GM12878 (cell line): ENCODE data around the gene TESPA1. TPM values are rescaled to one million over a fixed set of nuclear protein-coding genes. Genes with fewer than 3 reads are reported as not detected.
A peak's percentile ranks its signal among the peaks of the same experiment; 100 is the strongest.

Experiments used
- ATAC-seq: fragments of 200-7000 bp; cut with Tn5 transposase; 3 replicates; pipeline ENCODE4 v1.9.1; 2020; ENCODE audit warnings: mild to moderate bottlenecking, moderate library complexity
- BruUV-seq: library from RNA; stranded (reverse); fragments of 400-500 nt; replicated peaks from 2 replicates; lab custom pipeline; 2021; lab: Mats Ljungman, UMichigan
- CTCF ChIA-PET: fragments of 300-600 bp; sonication (Branson Sonifier 250); formaldehyde crosslinking; extraction: SDS; loops from one replicate; lab custom pipeline; 2021; ENCODE audit warnings: inconsistent platforms; lab: Yijun Ruan, JAX
- POLR2A ChIA-PET: fragments of 350-600 bp; formaldehyde crosslinking; extraction: SDS; loops from one replicate; lab custom pipeline; 2021; ENCODE audit warnings: inconsistent platforms; lab: Charles Lee
- RAD21 ChIA-PET: fragments of 300-600 bp; sonication (Branson Sonifier 250); formaldehyde crosslinking; loops from one replicate; lab custom pipeline; 2023; ENCODE audit warnings: antibody characterized with exemption; ENCODE audit not compliant: unreplicated experiment; lab: Charles Lee
- SMC1A ChIA-PET: fragments of 300-600 bp; sonication (Branson Sonifier 250); formaldehyde crosslinking; loops from one replicate; lab custom pipeline; 2023; ENCODE audit not compliant: unreplicated experiment, uncharacterized antibody; lab: Charles Lee
- DNase-seq: peaks from one replicate; pipeline ENCODE4 v3.0.0-alpha.2; 2011; ENCODE audit warnings: low read depth, low spot score
- FAIRE-seq: peaks from 3 replicates; lab custom pipeline; 2011; peaks lifted over from hg19 to GRCh38; lab: Jason Lieb, UNC
- H2AFZ ChIP-seq: 2 replicates; pipeline ENCODE4 v1.6.0; 2011; ENCODE audit warnings: low read depth, low read length, control low read depth; ENCODE audit not compliant: control insufficient read depth
- H3K27ac ChIP-seq: 2 replicates; pipeline ENCODE4 v1.5.1; 2011; ENCODE audit warnings: control low read depth; ENCODE audit not compliant: control insufficient read depth, insufficient read depth
- H3K27me3 ChIP-seq, 2 experiments: replicated peaks in 1 of 2; 2 replicates each; pipeline versions ENCODE4 v1.6.0 to v1.6.1; 2011; ENCODE audit warnings: low read length in 1 of 2; ENCODE audit not compliant: control insufficient read depth in 2 of 2, insufficient read depth in 2 of 2
- H3K36me3 ChIP-seq, 2 experiments: 2 replicates each; pipeline ENCODE4 v1.5.1; 2011; ENCODE audit warnings: low read length in 1 of 2; ENCODE audit not compliant: control insufficient read depth in 2 of 2, insufficient read depth in 2 of 2
- H3K4me1 ChIP-seq: 2 replicates; pipeline ENCODE4 v1.6.1; 2011; ENCODE audit warnings: mild to moderate bottlenecking, low read length, moderate library complexity, mixed read lengths; ENCODE audit not compliant: control insufficient read depth, insufficient read depth
- H3K4me2 ChIP-seq: 2 replicates; pipeline ENCODE4 v1.6.0; 2011; ENCODE audit warnings: control low read depth; ENCODE audit not compliant: control insufficient read depth, insufficient read depth
- H3K4me3 ChIP-seq: fragments of 200-600 bp; sonication (generic); 2 replicates; pipeline ENCODE4 v1.5.1; 2016
- H3K79me2 ChIP-seq: 2 replicates; pipeline ENCODE4 v1.6.0; 2011; ENCODE audit warnings: low read length; ENCODE audit not compliant: control insufficient read depth, insufficient read depth
- H3K9ac ChIP-seq: 2 replicates; pipeline ENCODE4 v1.8.0; 2011; ENCODE audit warnings: low read length, control low read depth, mixed read lengths; ENCODE audit not compliant: control insufficient read depth, insufficient read depth
- H3K9me3 ChIP-seq: replicated peaks from 3 replicates; pipeline ENCODE4 v1.5.1; 2011; ENCODE audit warnings: mild to moderate bottlenecking, low read length; ENCODE audit not compliant: control insufficient read depth, insufficient read depth
- H4K20me1 ChIP-seq: 2 replicates; pipeline ENCODE4 v1.6.0; 2011; ENCODE audit not compliant: control insufficient read depth, insufficient read depth
- IRF4 ChIP-seq: IDR thresholded peaks from 2 replicates; pipeline ENCODE4 v1.6.1; 2011; ENCODE audit warnings: low read depth, low read length
- POLR2AphosphoS5 ChIP-seq: IDR thresholded peaks from 2 replicates; pipeline ENCODE4 v1.6.1; 2011; ENCODE audit warnings: mild to moderate bottlenecking, low read length, inconsistent platforms
- RAD21 ChIP-seq: IDR thresholded peaks from 2 replicates; pipeline ENCODE4 v1.6.1; 2011; ENCODE audit warnings: mild to moderate bottlenecking, low read depth, low read length, moderate library complexity; ENCODE audit not compliant: insufficient read depth
- WGBS: methylation state at CpG from one replicate; pipeline ENCODE4 v1.1.6; 2016; ENCODE audit warnings: low lambda C conversion rate; ENCODE audit not compliant: insufficient replicate concordance, insufficient coverage; ENCODE audit errors: missing lambda C conversion rate; 5-methylcytosine and 5-hydroxymethylcytosine counted together
- in situ Hi-C: fragments of 300-500 bp; cut with MboI; formaldehyde crosslinking; loops from 9 replicates; pipeline ENCODE4 v1.14.3; 2018; ENCODE audit warnings: mixed read lengths
- intact Hi-C: fragments of 100-400 bp; cut with micrococcal nuclease; formaldehyde crosslinking; loops from one replicate; pipeline ENCODE4 v1.14.2; 2022; ENCODE audit not compliant: unreplicated experiment
- polyA plus RNA-seq, 11 experiments: library from polyadenylated mRNA; depleted of rRNA in 4 of 11; unstranded in 6 of 11; stranded (reverse) in 5 of 11; fragments of >200 nt; fragmentation: Nextera tagmentation in 4 of 11; fragmentation: Illumina TruSeq in 1 of 11; extraction: Ambion mirVana in 4 of 11; extraction: Trizol in 1 of 11; gene quantifications; 1 replicate in 1 of 11; 2 replicates in 10 of 11; pipeline versions ENCODE4 v1.2.1 to v1.2.3, GENCODE V29; 2011 to 2016; ENCODE audit warnings: inconsistent platforms in 2 of 11, missing spikeins in 2 of 11, low read depth in 1 of 11
- total RNA-seq, 4 experiments: library from RNA; depleted of rRNA in 3 of 4; stranded (reverse); fragments of >200 nt in 3 of 4; fragmentation: Illumina TruSeq in 1 of 4; extraction: Trizol in 1 of 4; gene quantifications; 2 replicates each; pipeline versions ENCODE4 v1.2.1 to v1.2.3, GENCODE V29; 2013 to 2021
- TF ChIP-seq, protein P1 (sequence below): fragments of 450-650 bp; IDR thresholded peaks from 2 replicates; pipeline ENCODE4 v1.6.1; 2016; ENCODE audit warnings: mild to moderate bottlenecking, moderate library complexity, borderline replicate concordance

The TESPA1 gene
- total and polyA plus RNA-seq, 10 of the 15 experiments (the other 5 are each of a cell fraction or from before 2014, with no cell fraction given), result 13.8 to 56.2 (median 23.9) TPM

DNA sequence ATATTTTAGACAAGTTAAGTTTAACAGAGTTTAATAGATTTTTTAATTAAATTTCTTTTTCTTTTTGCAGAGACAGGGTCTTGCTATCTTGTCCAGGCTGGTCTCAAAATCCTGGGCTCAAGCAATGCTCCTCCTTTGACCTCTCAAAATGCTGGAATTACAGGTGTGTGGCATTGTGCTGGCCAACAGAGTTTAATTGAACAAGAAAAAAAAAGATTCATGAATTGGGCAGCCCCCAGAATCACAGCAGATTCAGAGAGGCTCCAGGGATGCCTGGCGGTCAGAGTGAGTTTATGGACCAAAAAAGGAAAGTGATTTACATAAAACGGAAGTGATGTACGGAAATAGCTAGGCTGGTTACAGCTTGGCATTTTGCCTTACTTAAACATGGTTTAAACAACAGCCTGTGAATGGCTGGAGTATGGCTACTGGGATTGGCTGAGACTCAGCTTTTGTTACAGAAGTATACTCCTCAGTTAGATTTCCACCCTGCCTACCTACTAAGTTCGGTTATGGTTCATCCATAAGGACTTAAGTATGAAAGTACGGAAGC is 14.5 kb upstream of the TESPA1 start:
- intact Hi-C loops (loop anchor here (10.0 kb wide), 1 partner anchor 626 kb away; no protein-coding TSS in a partner anchor), in situ Hi-C loops (no loop called here)
- Histone ChIP-seq H3K27ac (no peak overlapping the region), H3K9ac (no peak overlapping the region), H3K4me1 (no peaks in the 10 kb centered on the region; the same call in 1 of the 2 replicates), H2AFZ (no peak overlapping the region), H3K36me3 (no peaks in the 10 kb centered on the region), H4K20me1 (no peaks in the 10 kb centered on the region), H3K27me3 (no peaks in the 10 kb centered on the region), H3K9me3 (peaks cover 4% of the 10 kb centered on the region), H3K79me2 (no peaks in the 10 kb centered on the region), H3K4me2 (0 out of 2 replicates have a peak overlapping the region, but pooled peaks have one; percentile 5), H3K4me3 (no peak overlapping the region)
- BruUV-seq, result no TSS peak
- ChIA-PET CTCF (interaction anchor here (12.8 kb wide), 1 partner anchor 71 kb away, joined by 700 read pairs; no protein-coding TSS in a partner anchor), RAD21 (no interaction called here), SMC1A (interaction anchor here (13.2 kb wide), 1 partner anchor 72 kb away, joined by 429 read pairs; no protein-coding TSS in a partner anchor), POLR2A (no interaction called here)
- ATAC-seq (no peak), FAIRE-seq (no peak), DNase-seq (no peak)
- 48% methylated on average over 5 of the region's 5 CpGs for WGBS
- TF ChIP-seq, protein P1, sequence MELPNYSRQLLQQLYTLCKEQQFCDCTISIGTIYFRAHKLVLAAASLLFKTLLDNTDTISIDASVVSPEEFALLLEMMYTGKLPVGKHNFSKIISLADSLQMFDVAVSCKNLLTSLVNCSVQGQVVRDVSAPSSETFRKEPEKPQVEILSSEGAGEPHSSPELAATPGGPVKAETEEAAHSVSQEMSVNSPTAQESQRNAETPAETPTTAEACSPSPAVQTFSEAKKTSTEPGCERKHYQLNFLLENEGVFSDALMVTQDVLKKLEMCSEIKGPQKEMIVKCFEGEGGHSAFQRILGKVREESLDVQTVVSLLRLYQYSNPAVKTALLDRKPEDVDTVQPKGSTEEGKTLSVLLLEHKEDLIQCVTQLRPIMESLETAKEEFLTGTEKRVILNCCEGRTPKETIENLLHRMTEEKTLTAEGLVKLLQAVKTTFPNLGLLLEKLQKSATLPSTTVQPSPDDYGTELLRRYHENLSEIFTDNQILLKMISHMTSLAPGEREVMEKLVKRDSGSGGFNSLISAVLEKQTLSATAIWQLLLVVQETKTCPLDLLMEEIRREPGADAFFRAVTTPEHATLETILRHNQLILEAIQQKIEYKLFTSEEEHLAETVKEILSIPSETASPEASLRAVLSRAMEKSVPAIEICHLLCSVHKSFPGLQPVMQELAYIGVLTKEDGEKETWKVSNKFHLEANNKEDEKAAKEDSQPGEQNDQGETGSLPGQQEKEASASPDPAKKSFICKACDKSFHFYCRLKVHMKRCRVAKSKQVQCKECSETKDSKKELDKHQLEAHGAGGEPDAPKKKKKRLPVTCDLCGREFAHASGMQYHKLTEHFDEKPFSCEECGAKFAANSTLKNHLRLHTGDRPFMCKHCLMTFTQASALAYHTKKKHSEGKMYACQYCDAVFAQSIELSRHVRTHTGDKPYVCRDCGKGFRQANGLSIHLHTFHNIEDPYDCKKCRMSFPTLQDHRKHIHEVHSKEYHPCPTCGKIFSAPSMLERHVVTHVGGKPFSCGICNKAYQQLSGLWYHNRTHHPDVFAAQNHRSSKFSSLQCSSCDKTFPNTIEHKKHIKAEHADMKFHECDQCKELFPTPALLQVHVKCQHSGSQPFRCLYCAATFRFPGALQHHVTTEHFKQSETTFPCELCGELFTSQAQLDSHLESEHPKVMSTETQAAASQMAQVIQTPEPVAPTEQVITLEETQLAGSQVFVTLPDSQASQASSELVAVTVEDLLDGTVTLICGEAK, result no peak
- TF ChIP-seq RAD21, result no peak
- no peak for TF ChIP-seq POLR2AphosphoS5
- no peak for TF ChIP-seq IRF4
